Nephron progenitor cell (in vitro differentiated cells): ENCODE measurements around the gene GID8.

Source experiments
- DNase-seq: peaks from one replicate; pipeline ENCODE4 v3.0.0; 2021
- H3K27ac Mint-ChIP-seq: 2 replicates; pipeline ENCODE4 v1.8.0; 2021; ENCODE audit warnings: mild to moderate bottlenecking, moderate library complexity, mixed read lengths
- H3K27me3 Mint-ChIP-seq: 2 replicates; pipeline ENCODE4 v1.8.0; 2021; ENCODE audit warnings: mild to moderate bottlenecking, low read depth, mixed read lengths; ENCODE audit not compliant: poor library complexity
- H3K36me3 Mint-ChIP-seq: 2 replicates; pipeline ENCODE4 v1.8.0; 2021; ENCODE audit warnings: low read depth, mixed read lengths
- H3K4me1 Mint-ChIP-seq: 2 replicates; pipeline ENCODE4 v1.8.0; 2021; ENCODE audit warnings: mixed read lengths
- H3K4me3 Mint-ChIP-seq: 2 replicates; pipeline ENCODE4 v1.8.0; 2021; ENCODE audit warnings: mild to moderate bottlenecking, moderate library complexity, mixed read lengths
- H3K9me3 Mint-ChIP-seq: 2 replicates; pipeline ENCODE4 v1.8.0; 2021; ENCODE audit warnings: mild to moderate bottlenecking, moderate library complexity, mixed read lengths
- TF ChIP-seq, protein P1 (sequence below): fragments of 200-600 bp; sonication (generic); IDR thresholded peaks from 2 replicates; pipeline ENCODE4 v1.5.0; 2021; ENCODE audit warnings: antibody characterized with exemption

GID8 gene

DNA sequence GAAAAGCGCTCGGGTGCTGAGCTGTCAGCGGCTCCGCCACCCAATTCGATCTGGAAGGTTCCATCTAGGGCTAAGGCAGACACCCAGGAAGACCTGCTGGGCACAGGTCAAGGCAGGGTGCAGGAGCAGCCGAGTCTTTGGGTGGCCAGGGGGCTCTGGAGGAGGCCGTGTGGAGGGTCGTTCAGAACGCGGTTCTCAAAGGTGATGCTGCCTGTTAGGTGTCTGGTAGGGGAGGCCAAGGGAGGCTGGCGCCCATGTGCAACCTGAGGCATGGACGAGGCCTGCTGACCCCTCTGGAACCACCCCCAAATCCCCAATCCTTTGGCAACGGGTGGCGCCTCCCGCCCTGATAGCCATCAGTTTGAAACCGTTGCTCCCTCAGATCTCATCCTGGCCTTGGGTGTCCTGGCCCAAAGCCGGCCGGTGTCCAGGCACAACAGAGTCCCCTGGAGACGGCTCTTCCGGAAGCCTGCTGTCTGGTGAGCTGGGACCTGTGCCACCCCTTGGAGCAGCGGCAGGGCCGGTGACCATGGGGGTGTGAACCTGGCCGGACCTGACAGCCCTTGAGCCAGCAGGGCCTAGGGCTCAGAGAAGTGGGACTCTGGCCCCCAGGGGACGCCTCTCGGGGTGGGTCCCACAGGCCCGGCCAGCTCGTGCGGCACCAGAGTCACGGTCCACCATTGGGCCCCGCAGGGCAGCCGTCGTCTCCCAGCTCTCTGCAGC lies 25.1 kb downstream of the GID8 start:
- peaks cover 5% of the 10 kb centered on the region for H3K4me1 Mint-ChIP-seq
- DNase-seq: no peak
- peaks cover 4% of the 10 kb centered on the region for H3K27me3 Mint-ChIP-seq
- no peak overlapping the region for H3K27ac Mint-ChIP-seq
- TF ChIP-seq, protein P1, sequence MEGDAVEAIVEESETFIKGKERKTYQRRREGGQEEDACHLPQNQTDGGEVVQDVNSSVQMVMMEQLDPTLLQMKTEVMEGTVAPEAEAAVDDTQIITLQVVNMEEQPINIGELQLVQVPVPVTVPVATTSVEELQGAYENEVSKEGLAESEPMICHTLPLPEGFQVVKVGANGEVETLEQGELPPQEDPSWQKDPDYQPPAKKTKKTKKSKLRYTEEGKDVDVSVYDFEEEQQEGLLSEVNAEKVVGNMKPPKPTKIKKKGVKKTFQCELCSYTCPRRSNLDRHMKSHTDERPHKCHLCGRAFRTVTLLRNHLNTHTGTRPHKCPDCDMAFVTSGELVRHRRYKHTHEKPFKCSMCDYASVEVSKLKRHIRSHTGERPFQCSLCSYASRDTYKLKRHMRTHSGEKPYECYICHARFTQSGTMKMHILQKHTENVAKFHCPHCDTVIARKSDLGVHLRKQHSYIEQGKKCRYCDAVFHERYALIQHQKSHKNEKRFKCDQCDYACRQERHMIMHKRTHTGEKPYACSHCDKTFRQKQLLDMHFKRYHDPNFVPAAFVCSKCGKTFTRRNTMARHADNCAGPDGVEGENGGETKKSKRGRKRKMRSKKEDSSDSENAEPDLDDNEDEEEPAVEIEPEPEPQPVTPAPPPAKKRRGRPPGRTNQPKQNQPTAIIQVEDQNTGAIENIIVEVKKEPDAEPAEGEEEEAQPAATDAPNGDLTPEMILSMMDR: no peak
- H3K36me3 Mint-ChIP-seq: no peaks in the 10 kb centered on the region
- no peak overlapping the region for H3K4me3 Mint-ChIP-seq
- no peaks in the 10 kb centered on the region for H3K9me3 Mint-ChIP-seq

DNA sequence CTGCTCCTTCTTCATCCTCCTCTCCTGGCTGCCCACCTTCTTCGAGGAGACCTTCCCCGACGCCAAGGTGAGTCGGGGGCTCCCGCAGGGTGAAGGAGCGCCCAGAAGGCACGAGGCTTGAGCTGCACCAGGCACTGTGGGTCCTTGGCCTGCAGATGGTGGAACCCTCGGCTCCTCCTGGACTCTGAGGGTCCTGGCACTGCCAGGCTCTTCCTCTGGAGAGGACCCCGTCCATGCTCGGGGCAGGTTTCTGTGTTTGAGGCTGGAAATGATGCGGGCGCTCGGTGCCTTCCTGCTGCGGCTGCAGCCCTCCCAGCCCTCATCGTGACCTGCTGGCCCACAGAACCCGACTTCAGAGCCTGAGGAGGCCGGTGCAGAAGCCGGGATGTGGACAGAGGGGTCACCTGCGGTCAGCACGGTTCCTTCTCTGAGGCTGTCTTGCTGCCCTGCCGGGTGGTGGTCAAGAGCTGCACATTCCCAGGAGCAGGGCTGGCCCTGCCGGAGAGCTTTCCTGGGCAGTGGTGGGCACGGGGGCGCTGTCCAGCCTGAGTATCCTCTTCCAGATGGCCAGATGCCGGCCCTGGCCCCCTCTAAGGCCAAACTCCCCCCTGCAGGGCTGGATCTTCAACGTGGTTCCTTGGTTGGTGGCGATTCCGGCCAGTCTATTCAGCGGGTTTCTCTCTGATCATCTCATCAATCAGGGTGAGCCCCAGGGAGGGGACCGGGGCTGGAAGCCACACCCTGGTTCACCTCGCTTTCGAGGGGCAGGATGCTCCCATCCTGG lies 25.9 kb downstream of the GID8 start:
- Mint-ChIP-seq H3K36me3 (no peaks in the 10 kb centered on the region), H3K9me3 (no peaks in the 10 kb centered on the region), H3K4me3 (no peak overlapping the region), H3K4me1 (peaks cover 5% of the 10 kb centered on the region), H3K27ac (no peak overlapping the region), H3K27me3 (peaks cover 10% of the 10 kb centered on the region)
- no peak for DNase-seq
- TF ChIP-seq, protein P1: no peak

DNA sequence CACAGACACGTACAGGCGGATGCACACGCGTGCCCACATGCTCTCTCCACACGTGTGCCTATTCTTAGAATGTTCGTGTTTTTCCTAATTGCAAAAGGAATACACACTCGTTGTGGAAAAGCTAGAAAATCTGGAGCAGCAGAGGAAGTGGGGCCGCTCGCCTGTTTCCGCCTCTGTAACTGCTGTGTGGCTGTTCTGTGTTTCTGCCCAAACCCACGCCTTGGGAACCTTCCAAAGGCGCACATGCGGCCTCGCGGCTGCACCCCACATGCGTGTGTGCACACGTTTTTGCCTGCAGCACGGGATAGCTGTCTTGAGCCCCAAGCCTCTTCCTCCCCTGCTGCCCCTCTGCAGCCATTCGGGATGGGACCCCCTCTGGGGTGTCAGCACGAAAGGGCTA lies 26.8 kb downstream of the GID8 start:
- TF ChIP-seq, protein P1: no peak
- Mint-ChIP-seq H3K4me3 (no peak overlapping the region), H3K36me3 (no peaks in the 10 kb centered on the region), H3K27me3 (peaks cover 14% of the 10 kb centered on the region), H3K27ac (no peak overlapping the region), H3K9me3 (no peaks in the 10 kb centered on the region), H3K4me1 (peaks cover 5% of the 10 kb centered on the region)
- no peak for DNase-seq

GRCh38 chr20:62965363-62965771 lies 27.4 kb downstream of the GID8 start:
- H3K4me1 Mint-ChIP-seq: peaks cover 5% of the 10 kb centered on the region
- no peaks in the 10 kb centered on the region for H3K36me3 Mint-ChIP-seq
- H3K27me3 Mint-ChIP-seq: peaks cover 18% of the 10 kb centered on the region
- H3K4me3 Mint-ChIP-seq: no peak overlapping the region
- DNase-seq: no peak
- TF ChIP-seq, protein P1: no peak
- H3K27ac Mint-ChIP-seq: no peak overlapping the region
- H3K9me3 Mint-ChIP-seq: no peaks in the 10 kb centered on the region

GRCh38 chr20:62966212-62967148 lies 28.5 kb downstream of the GID8 start:
- DNase-seq: no peak
- TF ChIP-seq, protein P1: no peak
- no peaks in the 10 kb centered on the region for H3K36me3 Mint-ChIP-seq
- H3K27ac Mint-ChIP-seq: no peak overlapping the region
- peaks cover 19% of the 10 kb centered on the region for H3K27me3 Mint-ChIP-seq
- no peak overlapping the region for H3K4me3 Mint-ChIP-seq
- no peaks in the 10 kb centered on the region for H3K9me3 Mint-ChIP-seq
- H3K4me1 Mint-ChIP-seq: peaks cover 9% of the 10 kb centered on the region
